ENCODE results near the gene SPACDR. TPM values are rescaled to one million over a fixed set of nuclear protein-coding genes. Genes with fewer than 3 reads are reported as not detected.
A peak's percentile ranks its signal among the peaks of the same experiment; 100 is the strongest.

Gene SPACDR
- total RNA-seq, 1 donor from 2014 or later = 2.5 TPM

DNA sequence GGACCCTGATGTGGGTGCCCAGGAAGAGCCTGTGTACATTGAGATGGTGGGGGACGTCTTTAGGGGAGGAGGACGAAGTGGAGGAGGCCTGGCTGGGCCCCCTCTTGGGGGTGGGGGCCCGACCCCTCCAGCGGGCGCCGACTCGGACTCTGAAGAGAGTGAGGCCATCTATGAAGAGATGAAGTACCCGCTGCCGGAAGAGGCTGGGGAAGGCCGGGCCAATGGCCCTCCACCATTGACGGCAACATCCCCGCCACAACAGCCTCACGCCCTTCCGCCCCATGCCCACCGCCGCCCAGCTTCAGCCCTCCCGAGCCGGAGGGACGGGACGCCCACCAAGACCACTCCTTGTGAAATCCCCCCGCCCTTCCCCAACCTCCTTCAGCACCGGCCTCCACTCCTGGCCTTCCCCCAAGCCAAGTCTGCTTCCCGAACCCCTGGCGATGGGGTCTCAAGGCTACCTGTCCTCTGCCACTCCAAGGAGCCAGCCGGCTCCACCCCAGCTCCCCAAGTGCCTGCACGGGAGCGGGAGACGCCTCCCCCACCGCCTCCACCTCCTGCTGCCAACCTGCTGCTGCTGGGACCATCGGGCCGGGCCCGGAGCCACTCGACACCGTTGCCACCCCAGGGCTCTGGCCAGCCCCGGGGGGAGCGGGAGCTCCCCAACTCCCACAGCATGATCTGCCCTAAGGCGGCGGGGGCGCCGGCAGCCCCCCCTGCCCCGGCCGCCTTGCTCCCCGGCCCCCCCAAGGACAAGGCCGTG lies 24.5 kb upstream of the SPACDR start:
- Histone ChIP-seq H4K20me1 (ENCODE audit: insufficient read depth, low read length) (no peaks in the 10 kb centered on the region), H3K4me1 (ENCODE audit: insufficient read depth, low read length) (peaks cover 2% of the 10 kb centered on the region), H3K9me3 (ENCODE audit: insufficient read depth, low read depth, low read length) (no peaks in the 10 kb centered on the region), H3K36me3 (ENCODE audit: insufficient read depth, low read length) (no peaks in the 10 kb centered on the region), H3K4me3 (ENCODE audit: insufficient read depth, low read depth, low read length) (no peak overlapping the region), H3K27ac (ENCODE audit: low read depth, low read length) (no peak overlapping the region), H3K79me2 (ENCODE audit: insufficient read depth, low read length) (no peaks in the 10 kb centered on the region), H3K9ac (ENCODE audit: low read length) (no peak overlapping the region), H2AFZ (ENCODE audit: low read depth, low read length) (no peak overlapping the region), H3K27me3 (ENCODE audit: insufficient read depth, low read length) (peaks cover 2% of the 10 kb centered on the region), H3K4me2 (ENCODE audit: low read length) (no peak overlapping the region)
- FAIRE-seq (no peak), DNase-seq (ENCODE audit: low read depth) (no peak)
- TF ChIP-seq CTCF (IDR thresholded peaks at IDR 0.05; ENCODE audit: insufficient read depth, low read depth, low read length) (no peak), EZH2 (IDR thresholded peaks at IDR 0.05; ENCODE audit: insufficient read depth, low read length) (no peak)
- Mint-ChIP-seq H3K4me3 (ENCODE audit: unreplicated experiment) (no peak overlapping the region), H3K9me3 (ENCODE audit: unreplicated experiment) (no peaks in the 10 kb centered on the region), H3K36me3 (ENCODE audit: low read depth, unreplicated experiment) (peaks cover 8% of the 10 kb centered on the region), H3K27ac (ENCODE audit: unreplicated experiment) (no peak overlapping the region), H3K4me1 (ENCODE audit: low read depth, unreplicated experiment) (peaks cover 8% of the 10 kb centered on the region), H3K27me3 (ENCODE audit: low read depth, unreplicated experiment) (peaks cover 14% of the 10 kb centered on the region)

- H3K4me2 ChIP-seq (ENCODE audit: low read length) = peak overlapping the region; percentile 41
- H3K27me3 Mint-ChIP-seq (ENCODE audit: low read depth, unreplicated experiment) = peaks cover under 1% of the 10 kb centered on the region
- no peaks in the 10 kb centered on the region for H3K9me3 Mint-ChIP-seq (ENCODE audit: unreplicated experiment)
Measured at GRCh38 chr7:100486753-100487446, 22.8 kb upstream of the SPACDR start.

More at GRCh38 chr7:100486753-100487446, 22.8 kb upstream of the SPACDR start:
- H3K9ac ChIP-seq (ENCODE audit: low read length) = no peak overlapping the region
- no peak for FAIRE-seq
- H3K4me1 Mint-ChIP-seq (ENCODE audit: low read depth, unreplicated experiment) = peaks cover 8% of the 10 kb centered on the region
- H3K4me3 Mint-ChIP-seq (ENCODE audit: unreplicated experiment) = no peak overlapping the region
- DNase-seq (ENCODE audit: low read depth) = peak; percentile 27
- H3K36me3 ChIP-seq (ENCODE audit: insufficient read depth, low read length) = no peaks in the 10 kb centered on the region
- no peaks in the 10 kb centered on the region for H3K79me2 ChIP-seq (ENCODE audit: insufficient read depth, low read length)
- H3K4me3 ChIP-seq (ENCODE audit: insufficient read depth, low read depth, low read length) = no peak overlapping the region
- H4K20me1 ChIP-seq (ENCODE audit: insufficient read depth, low read length) = no peaks in the 10 kb centered on the region
- H3K27ac ChIP-seq (ENCODE audit: low read depth, low read length) = no peak overlapping the region
- no peaks in the 10 kb centered on the region for H3K27me3 ChIP-seq (ENCODE audit: insufficient read depth, low read length)
- no peaks in the 10 kb centered on the region for H3K9me3 ChIP-seq (ENCODE audit: insufficient read depth, low read depth, low read length)
- peaks cover 6% of the 10 kb centered on the region for H3K36me3 Mint-ChIP-seq (ENCODE audit: low read depth, unreplicated experiment)
- no peak overlapping the region for H3K27ac Mint-ChIP-seq (ENCODE audit: unreplicated experiment)
- H3K4me1 ChIP-seq (ENCODE audit: insufficient read depth, low read length) = peaks cover 7% of the 10 kb centered on the region
- TF ChIP-seq EZH2 (IDR thresholded peaks at IDR 0.05; ENCODE audit: insufficient read depth, low read length) = no peak
- TF ChIP-seq CTCF (IDR thresholded peaks at IDR 0.05; ENCODE audit: insufficient read depth, low read depth, low read length) = no peak
- H2AFZ ChIP-seq (ENCODE audit: low read depth, low read length) = no peak overlapping the region
